HEK293T (cell line): ENCODE results near the gene ACVR1B.

Experiments used
- ARNT ChIP-seq: fragments of 450-650 bp; IDR thresholded peaks from 2 replicates; pipeline ENCODE4 v1.6.1; 2017; ENCODE audit warnings: mild to moderate bottlenecking
- BHLHE40 ChIP-seq: fragments of 450-650 bp; IDR thresholded peaks from 2 replicates; pipeline ENCODE4 v1.6.1; 2016; ENCODE audit warnings: mild to moderate bottlenecking, moderate library complexity, borderline replicate concordance
- CTBP1 ChIP-seq: fragments of 450-650 bp; IDR thresholded peaks from 2 replicates; pipeline ENCODE4 v1.6.1; 2016; ENCODE audit warnings: borderline replicate concordance
- ELF4 ChIP-seq: fragments of 450-650 bp; IDR thresholded peaks from 2 replicates; pipeline ENCODE4 v1.6.1; 2017; ENCODE audit warnings: antibody characterized with exemption
- FOXM1 ChIP-seq: fragments of 450-650 bp; IDR thresholded peaks from 2 replicates; pipeline ENCODE4 v1.6.1; 2017; ENCODE audit warnings: mild to moderate bottlenecking, borderline replicate concordance
- L3MBTL2 ChIP-seq: fragments of 450-650 bp; conservative IDR thresholded peaks from 2 replicates; pipeline ENCODE4 v1.6.1; 2016; ENCODE audit warnings: mild to moderate bottlenecking
- LEF1 ChIP-seq: fragments of 450-650 bp; IDR thresholded peaks from 2 replicates; pipeline ENCODE4 v1.6.1; 2017; ENCODE audit warnings: mild to moderate bottlenecking, borderline replicate concordance
- NFRKB ChIP-seq: fragments of 450-650 bp; IDR thresholded peaks from 2 replicates; pipeline ENCODE4 v1.6.1; 2016; ENCODE audit warnings: mild to moderate bottlenecking, moderate library complexity
- SP1 ChIP-seq: fragments of 450-650 bp; IDR thresholded peaks from 2 replicates; pipeline ENCODE4 v1.6.1; 2017
- SUZ12 ChIP-seq: fragments of 450-650 bp; IDR thresholded peaks from 2 replicates; pipeline ENCODE4 v1.6.1; 2016; ENCODE audit warnings: mild to moderate bottlenecking
- TARDBP ChIP-seq: fragments of 450-650 bp; IDR thresholded peaks from 2 replicates; pipeline ENCODE4 v1.6.1; 2016
- ZNF384 ChIP-seq: fragments of 450-650 bp; IDR thresholded peaks from 2 replicates; pipeline ENCODE4 v1.6.1; 2016
- TF ChIP-seq, protein P1 (sequence below): fragments of 450-650 bp; IDR thresholded peaks from 2 replicates; pipeline ENCODE4 v1.6.1; 2016

DNA sequence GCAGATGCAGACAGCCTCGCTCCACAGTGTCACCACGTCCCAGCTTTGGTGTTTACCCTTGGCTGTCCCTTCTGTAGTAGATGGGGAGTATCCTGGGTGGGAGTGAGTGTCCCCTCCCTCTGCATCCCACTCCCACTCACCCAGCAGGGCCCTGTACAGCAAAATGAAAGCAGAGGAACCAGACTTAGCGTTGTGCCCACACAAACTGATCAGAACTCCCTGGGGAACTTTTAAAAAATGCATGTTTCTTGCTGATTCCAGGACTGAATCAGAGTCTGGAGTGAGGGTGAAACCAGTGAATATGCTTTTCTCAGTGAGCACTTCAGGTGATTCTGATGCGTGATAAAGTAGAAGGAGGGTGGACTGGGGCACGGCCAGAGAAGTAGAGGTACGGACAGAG, 41.3 kb upstream of the ACVR1B start:
- TF ChIP-seq ZNF384 (no peak), NFRKB (no peak), SUZ12 (no peak), TARDBP (no peak), SP1 (no peak), LEF1 (no peak), L3MBTL2 (no peak), FOXM1 (no peak), ELF4 (no peak), BHLHE40 (no peak), ARNT (no peak), CTBP1 (no peak)
- TF ChIP-seq, protein P1, sequence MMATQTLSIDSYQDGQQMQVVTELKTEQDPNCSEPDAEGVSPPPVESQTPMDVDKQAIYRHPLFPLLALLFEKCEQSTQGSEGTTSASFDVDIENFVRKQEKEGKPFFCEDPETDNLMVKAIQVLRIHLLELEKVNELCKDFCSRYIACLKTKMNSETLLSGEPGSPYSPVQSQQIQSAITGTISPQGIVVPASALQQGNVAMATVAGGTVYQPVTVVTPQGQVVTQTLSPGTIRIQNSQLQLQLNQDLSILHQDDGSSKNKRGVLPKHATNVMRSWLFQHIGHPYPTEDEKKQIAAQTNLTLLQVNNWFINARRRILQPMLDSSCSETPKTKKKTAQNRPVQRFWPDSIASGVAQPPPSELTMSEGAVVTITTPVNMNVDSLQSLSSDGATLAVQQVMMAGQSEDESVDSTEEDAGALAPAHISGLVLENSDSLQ, result no peak
